Ovary (tissue), 9 donors: ENCODE data around the gene TTLL5. TPM values are rescaled to one million over a fixed set of nuclear protein-coding genes. Genes with fewer than 3 reads are reported as not detected.

Source experiments
- DNase-seq, 5 donors: peaks; one replicate each; pipeline ENCODE4 v3.0.0-alpha.2; 2019 to 2020
- H3K27ac ChIP-seq, 2 donors: fragments of 200-600 bp; one replicate each; pipeline versions ENCODE4 v1.5.1 to v1.8.0; 2019 to 2022
- H3K27me3 ChIP-seq: fragments of 200-600 bp; one replicate; pipeline ENCODE4 v1.8.0; 2022
- H3K36me3 ChIP-seq: fragments of 200-600 bp; sonication (generic); one replicate; pipeline ENCODE4 v1.5.1; 2019
- H3K4me1 ChIP-seq: one replicate; pipeline ENCODE4 v1.8.1; 2013; ENCODE audit warnings: mild to moderate bottlenecking, moderate library complexity; ENCODE audit not compliant: insufficient read depth
- H3K4me3 ChIP-seq: fragments of 200-600 bp; sonication (generic); one replicate; pipeline ENCODE4 v1.5.1; 2017
- H3K9me3 ChIP-seq, 2 donors: fragments of 200-600 bp in 1 of 2; sonication (generic) in 1 of 2; one replicate each; pipeline versions ENCODE4 v1.5.1 to v1.8.1; 2013 to 2019; ENCODE audit warnings: mild to moderate bottlenecking in 1 of 2, moderate library complexity in 1 of 2
- EP300 ChIP-seq: sonication (generic); formaldehyde crosslinking; IDR thresholded peaks from one replicate; pipeline ENCODE4 v1.6.1; 2017; ENCODE audit warnings: antibody characterized with exemption
- POLR2A ChIP-seq: fragments of 450-650 bp; IDR thresholded peaks from one replicate; pipeline ENCODE4 v1.6.1; 2017; ENCODE audit warnings: antibody characterized with exemption, mild to moderate bottlenecking, moderate library complexity
- WGBS, 3 donors: extraction: QIAGEN DNeasy Blood & Tissue Kit in 1 of 3; methylation state at CpG; one replicate each; pipeline versions ENCODE4 v1.1.5 to v1.1.7; 2013 to 2017; 5-methylcytosine and 5-hydroxymethylcytosine counted together
- intact Hi-C, 4 donors: fragments of 100-400 bp; cut with DNase I; formaldehyde crosslinking; loops; one replicate each; pipeline versions ENCODE4 v1.11.0 to v1.15.1; 2022 to 2023
- polyA plus RNA-seq, 2 donors: library from polyadenylated mRNA; stranded (reverse); fragments of 200-250 nt in 1 of 2; fragments of 350-450 nt in 1 of 2; fragmentation: Illumina TruSeq in 1 of 2; extraction: RNeasy Lipid Tissue Mini Kit (QIAGEN cat#74804) in 1 of 2; gene quantifications; one replicate each; pipeline ENCODE4 v1.2.3, GENCODE V29; 2013 to 2014
- total RNA-seq, 7 donors: library from RNA; depleted of rRNA in 2 of 7; stranded (reverse); fragments of >200 nt in 2 of 7; fragmentation: NEBNext Ultra II Directional in 3 of 7; extraction: Animal tissue kit (Norgen Biotek cat#: 25700) in 3 of 7; gene quantifications; one replicate each; pipeline versions ENCODE4 v1.1.0 to v1.2.4, GENCODE V29; 2016 to 2023
- TF ChIP-seq, protein P1 (sequence below), 3 donors: fragments of 450-650 bp in 2 of 3; fragments of 200-600 bp in 1 of 3; IDR thresholded peaks; one replicate each; pipeline versions ENCODE4 v1.5.1 to v1.8.0; 2016 to 2022; ENCODE audit warnings: antibody characterized with exemption in 3 of 3, mild to moderate bottlenecking in 1 of 3
- donor health status: DM: no; HTN: no; CAD: no; lungs with moderate emphysema.
- donor health status: DM: no; HTN: no; CAD: no.
- donor health status: Bipolar disorder and iron deficiency.
- donor health status: DM: yes; HTN: yes; CAD: no.
- donor health status: DM: no; HTN: no; CAD: no.
- donor health status: DM: yes; HTN: yes; CAD: no.

TTLL5 gene
- total and polyA plus RNA-seq, 9 donors = 11.0 to 34.9 (median 27.3) TPM

DNA sequence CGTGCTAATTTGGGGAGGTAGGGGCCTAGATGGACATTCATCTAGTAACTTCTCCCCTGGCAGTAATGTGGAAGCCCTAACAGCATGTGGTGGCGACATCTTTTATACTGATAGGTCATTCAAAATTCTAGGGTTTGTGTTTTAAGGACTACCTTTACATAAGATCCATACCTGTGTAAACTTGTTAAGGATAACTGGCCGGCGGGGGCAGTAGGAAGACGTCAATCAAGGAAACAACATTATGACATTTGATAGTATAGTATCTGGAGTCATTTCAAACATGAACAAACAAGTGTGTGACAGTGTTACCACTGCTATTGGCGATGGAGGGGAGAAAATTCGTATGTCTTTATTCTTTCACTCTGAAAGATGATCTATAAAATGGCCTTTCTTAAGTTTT, 120.0 kb downstream of the TTLL5 start:
- no peaks in the 10 kb centered on the region for H3K36me3 ChIP-seq
- H3K4me1 ChIP-seq = peaks cover 2% of the 10 kb centered on the region
- H3K4me3 ChIP-seq = no peak overlapping the region
- WGBS, 3 donors = 96 to 97% (median 97%) methylated on average over 7 of the region's 7 CpGs
- intact Hi-C loops = no loop called here
- H3K9me3 ChIP-seq = no peaks in the 10 kb centered on the region
- H3K27ac ChIP-seq = no peak overlapping the region
- DNase-seq = no peak
- TF ChIP-seq EP300 (no peak), POLR2A (no peak)
- TF ChIP-seq, protein P1, sequence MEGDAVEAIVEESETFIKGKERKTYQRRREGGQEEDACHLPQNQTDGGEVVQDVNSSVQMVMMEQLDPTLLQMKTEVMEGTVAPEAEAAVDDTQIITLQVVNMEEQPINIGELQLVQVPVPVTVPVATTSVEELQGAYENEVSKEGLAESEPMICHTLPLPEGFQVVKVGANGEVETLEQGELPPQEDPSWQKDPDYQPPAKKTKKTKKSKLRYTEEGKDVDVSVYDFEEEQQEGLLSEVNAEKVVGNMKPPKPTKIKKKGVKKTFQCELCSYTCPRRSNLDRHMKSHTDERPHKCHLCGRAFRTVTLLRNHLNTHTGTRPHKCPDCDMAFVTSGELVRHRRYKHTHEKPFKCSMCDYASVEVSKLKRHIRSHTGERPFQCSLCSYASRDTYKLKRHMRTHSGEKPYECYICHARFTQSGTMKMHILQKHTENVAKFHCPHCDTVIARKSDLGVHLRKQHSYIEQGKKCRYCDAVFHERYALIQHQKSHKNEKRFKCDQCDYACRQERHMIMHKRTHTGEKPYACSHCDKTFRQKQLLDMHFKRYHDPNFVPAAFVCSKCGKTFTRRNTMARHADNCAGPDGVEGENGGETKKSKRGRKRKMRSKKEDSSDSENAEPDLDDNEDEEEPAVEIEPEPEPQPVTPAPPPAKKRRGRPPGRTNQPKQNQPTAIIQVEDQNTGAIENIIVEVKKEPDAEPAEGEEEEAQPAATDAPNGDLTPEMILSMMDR (IDR thresholded peaks at IDR 0.05) = no peak
- no peaks in the 10 kb centered on the region for H3K27me3 ChIP-seq

DNA sequence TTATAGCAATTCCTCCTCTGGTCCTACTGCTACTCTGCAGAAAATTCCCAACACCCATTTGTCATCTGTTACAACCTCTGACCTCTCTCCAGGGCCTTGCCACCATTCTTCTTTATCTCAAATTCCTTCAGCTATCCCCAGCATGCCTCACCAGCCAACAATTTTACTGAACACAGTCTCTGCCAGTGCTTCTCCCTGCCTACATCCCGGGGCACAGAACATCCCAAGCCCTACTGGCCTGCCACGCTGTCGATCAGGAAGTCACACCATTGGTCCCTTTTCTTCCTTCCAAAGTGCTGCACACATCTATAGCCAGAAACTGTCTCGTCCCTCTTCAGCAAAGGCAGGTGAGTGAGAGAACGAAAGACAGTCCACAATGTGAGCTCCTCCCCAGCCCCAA, 122.1 kb downstream of the TTLL5 start:
- no peak overlapping the region for H3K4me3 ChIP-seq
- TF ChIP-seq, protein P1 (IDR thresholded peaks at IDR 0.05) = no peak
- TF ChIP-seq POLR2A = no peak
- no peak for TF ChIP-seq EP300
- intact Hi-C loops = no loop called here
- 70 to 82% (median 81%) methylated on average over 5 of the region's 5 CpGs for WGBS, 3 donors
- H3K36me3 ChIP-seq = no peaks in the 10 kb centered on the region
- no peak overlapping the region for H3K27ac ChIP-seq
- no peak for DNase-seq
- H3K9me3 ChIP-seq = no peaks in the 10 kb centered on the region
- H3K27me3 ChIP-seq = no peaks in the 10 kb centered on the region
- H3K4me1 ChIP-seq = peaks cover 2% of the 10 kb centered on the region

DNA sequence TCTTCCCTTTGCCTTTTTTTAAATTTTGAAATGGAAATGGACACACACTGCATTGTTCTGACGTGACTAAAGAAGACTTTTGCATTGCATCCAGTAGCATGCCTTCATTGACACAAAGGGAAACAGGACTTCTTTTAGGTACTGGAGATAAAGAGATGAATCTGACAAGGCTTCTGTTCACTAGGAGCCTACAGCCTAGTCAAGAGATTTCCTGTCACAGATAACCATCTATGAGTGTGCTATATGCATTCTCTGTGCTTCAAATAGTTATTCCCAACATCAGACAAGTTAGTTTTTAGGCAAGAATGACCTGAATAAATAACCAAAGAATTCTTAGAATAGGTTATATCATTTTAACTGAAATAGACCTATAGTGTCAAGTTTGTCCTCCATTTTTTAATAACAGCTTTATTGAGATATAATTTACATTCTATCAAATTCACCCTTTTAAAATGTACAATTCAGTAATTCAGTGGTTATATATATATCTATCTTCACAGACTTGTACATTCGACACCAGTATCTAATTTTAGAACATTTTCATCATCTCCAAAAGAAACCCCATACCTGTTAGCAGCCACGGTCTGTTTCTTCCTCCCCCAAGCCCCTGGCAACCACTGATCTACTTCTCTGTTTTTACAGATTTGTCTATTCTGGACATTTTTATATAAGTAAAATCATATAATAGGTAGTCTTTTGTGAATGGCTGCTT, 122.7 kb downstream of the TTLL5 start:
- intact Hi-C loops = no loop called here
- no peaks in the 10 kb centered on the region for H3K9me3 ChIP-seq
- H3K36me3 ChIP-seq = no peaks in the 10 kb centered on the region
- TF ChIP-seq POLR2A = no peak
- TF ChIP-seq EP300 = no peak
- TF ChIP-seq, protein P1 (IDR thresholded peaks at IDR 0.05) = no peak
- no peak for DNase-seq
- H3K27me3 ChIP-seq = no peaks in the 10 kb centered on the region
- 88 to 95% (median 94%) methylated on average over 3 of the region's 3 CpGs for WGBS, 3 donors
- no peak overlapping the region for H3K4me3 ChIP-seq
- H3K4me1 ChIP-seq = peaks cover 2% of the 10 kb centered on the region
- no peak overlapping the region for H3K27ac ChIP-seq

DNA sequence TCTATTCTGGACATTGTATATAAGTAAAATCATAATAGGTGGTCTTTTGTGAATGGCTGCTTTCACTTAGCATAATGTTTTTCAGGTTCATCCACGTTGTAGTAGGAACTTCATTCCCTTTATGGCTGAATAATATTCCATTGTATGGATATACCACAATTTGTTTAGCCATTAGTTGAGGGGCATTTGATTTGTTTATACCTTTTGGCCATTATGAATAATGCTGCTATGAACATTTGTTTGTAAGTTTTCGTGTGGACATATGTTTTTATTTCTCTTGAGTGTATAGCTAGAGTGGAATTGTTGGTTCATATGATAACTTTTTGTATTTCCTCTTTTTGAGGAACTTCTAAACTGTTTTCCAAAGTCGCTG, 123.3 kb downstream of the TTLL5 start:
- no peaks in the 10 kb centered on the region for H3K36me3 ChIP-seq
- 96 to 100% (median 96%) methylated on average over 3 of the region's 3 CpGs for WGBS, 3 donors
- H3K27me3 ChIP-seq = no peaks in the 10 kb centered on the region
- TF ChIP-seq POLR2A (no peak), EP300 (no peak)
- TF ChIP-seq, protein P1 (IDR thresholded peaks at IDR 0.05) = no peak
- H3K4me1 ChIP-seq = peaks cover 2% of the 10 kb centered on the region
- no peak for DNase-seq
- no peaks in the 10 kb centered on the region for H3K9me3 ChIP-seq
- H3K27ac ChIP-seq = no peak overlapping the region
- intact Hi-C loops = no loop called here
- H3K4me3 ChIP-seq = no peak overlapping the region
